Mononuclear cell (primary cell): ENCODE measurements around the gene POM121. TPM values are rescaled to one million over a fixed set of nuclear protein-coding genes. Genes with fewer than 3 reads are reported as not detected.

Source experiments
- total RNA-seq: library from RNA; depleted of rRNA; stranded (reverse); fragments of >200 nt; gene quantifications from one replicate; pipeline ENCODE4 v1.2.3, GENCODE V29; 2012

POM121 gene
- total RNA-seq, 1 donor, result 17.4 TPM

Other genes starting within 250 kb of the POM121 start
- gene TYW1B, start 96.9 kb upstream of the POM121 start, total RNA-seq, result 3.3 TPM
- 0.21 TPM for gene TRIM74, start 44.4 kb downstream of the POM121 start, total RNA-seq
- gene SPDYE8, start 104.7 kb downstream of the POM121 start, total RNA-seq, result not detected
- not detected for gene SPDYE11, start 132.8 kb downstream of the POM121 start, total RNA-seq
- not detected for gene SPDYE9, start 160.9 kb downstream of the POM121 start, total RNA-seq